ENCODE measurements around the gene PFN2. TPM values are rescaled to one million over a fixed set of nuclear protein-coding genes. Genes with fewer than 3 reads are reported as not detected.
A peak's percentile ranks its signal among the peaks of the same experiment; 100 is the strongest.
"Not testable (repeated sequence)": the region's sequence is repeated elsewhere in the genome, so short reads cannot be mapped to it uniquely, and the experiment has no call there.

Gene PFN2
- total RNA-seq, 2 donors from 2014 or later = 45.7 to 49.2 TPM

DNA sequence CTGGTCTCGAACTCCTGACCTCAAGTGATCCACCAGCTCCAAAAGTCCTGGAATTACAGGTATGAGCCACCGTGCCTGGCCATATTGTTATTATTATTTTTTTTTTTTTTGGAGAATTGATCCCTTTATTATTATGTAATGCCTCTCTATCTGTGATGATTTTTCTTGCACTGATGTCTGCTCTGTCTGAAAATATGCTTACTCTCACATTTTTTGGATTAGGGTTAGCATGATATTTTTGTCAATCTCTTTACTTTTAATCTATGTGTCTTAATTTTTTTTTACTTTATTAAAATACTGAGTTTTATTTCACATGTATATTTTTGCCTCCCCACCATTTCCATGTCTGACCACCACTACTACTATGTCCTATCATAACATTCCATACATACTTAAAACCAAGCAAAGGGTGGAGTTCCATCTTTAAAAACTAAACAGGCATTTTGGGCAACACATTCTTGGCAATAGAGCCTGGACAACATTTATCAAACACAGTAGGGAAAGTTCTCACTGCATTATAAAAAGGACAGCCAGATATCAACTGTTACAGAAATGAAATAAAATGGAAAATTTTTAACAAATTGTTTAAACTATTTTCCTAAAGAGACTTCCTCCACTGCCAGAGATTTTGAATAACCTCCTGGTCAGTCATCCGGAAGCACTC is 32.2 kb downstream of the PFN2 start:
- DNase-seq; ATAC-seq; intact Hi-C loops (cut with DNase I): not testable (repeated sequence)

DNA sequence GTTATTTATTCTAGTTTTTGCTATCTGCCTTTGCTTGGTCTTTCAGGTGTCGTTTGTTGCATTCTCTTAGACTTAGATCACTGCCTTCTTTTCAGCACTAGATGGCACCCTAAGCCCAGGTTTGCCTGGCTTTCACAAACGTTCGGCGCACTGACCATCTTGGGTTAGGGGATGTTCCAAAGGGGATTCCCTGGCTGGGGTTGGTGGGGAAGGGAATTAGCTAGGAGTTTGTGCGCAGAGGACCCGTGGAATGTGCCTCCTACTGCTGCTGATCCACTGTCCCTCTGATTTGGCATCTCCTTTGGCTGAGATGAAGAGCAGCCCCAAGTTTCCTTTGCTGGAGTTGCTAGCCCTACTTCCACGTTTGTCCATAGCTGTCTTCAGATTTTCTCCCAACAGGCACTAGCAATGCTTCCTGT is 33.9 kb downstream of the PFN2 start:
- ATAC-seq (peak; percentile 55 to 68), DNase-seq (peak; percentile 29)
- intact Hi-C loops (cut with DNase I) = no loop called here

DNA sequence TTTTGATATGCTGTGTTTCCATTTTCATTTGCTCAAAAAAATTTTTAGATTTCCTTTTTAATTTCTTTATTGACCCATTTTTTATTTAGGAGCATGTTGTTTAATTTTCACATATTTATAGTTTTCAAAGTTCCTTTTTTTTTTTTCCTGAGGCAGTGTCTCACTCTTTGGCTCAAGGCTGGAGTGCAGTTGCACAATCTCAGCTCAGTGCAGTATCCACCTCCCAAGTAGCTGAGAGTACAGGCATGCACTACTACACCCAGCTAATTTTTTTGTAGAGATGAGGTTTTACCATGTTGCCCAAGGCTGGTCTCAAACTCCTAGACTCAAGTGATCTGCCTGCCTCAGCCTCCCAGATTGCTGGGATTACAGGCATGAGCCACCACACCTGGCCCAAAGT is 36.2 kb downstream of the PFN2 start:
- intact Hi-C loops (cut with DNase I) = no loop called here
- peak; percentile 71 to 91 for ATAC-seq
- DNase-seq = peak; percentile 36

DNA sequence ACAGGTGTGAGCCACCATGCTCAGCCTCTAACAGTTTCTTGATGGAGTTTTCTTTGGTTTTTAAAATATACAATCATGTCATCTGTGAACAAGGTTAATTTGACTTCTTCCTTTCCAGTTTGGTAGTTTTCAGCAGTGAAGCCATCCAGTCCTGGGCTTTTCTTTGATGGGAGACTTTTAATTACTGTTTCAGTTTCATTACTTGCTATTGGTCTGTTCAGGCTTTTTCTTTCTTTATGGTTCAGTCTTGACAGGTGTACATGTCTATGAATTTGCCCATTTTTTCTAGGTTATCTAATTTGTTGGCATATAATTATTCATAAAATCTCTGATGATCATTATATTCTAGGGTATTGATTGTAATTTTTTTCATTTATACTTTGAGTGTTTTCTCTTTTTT is 36.8 kb downstream of the PFN2 start:
- no peak for ATAC-seq
- intact Hi-C loops (cut with DNase I) = no loop called here

DNA sequence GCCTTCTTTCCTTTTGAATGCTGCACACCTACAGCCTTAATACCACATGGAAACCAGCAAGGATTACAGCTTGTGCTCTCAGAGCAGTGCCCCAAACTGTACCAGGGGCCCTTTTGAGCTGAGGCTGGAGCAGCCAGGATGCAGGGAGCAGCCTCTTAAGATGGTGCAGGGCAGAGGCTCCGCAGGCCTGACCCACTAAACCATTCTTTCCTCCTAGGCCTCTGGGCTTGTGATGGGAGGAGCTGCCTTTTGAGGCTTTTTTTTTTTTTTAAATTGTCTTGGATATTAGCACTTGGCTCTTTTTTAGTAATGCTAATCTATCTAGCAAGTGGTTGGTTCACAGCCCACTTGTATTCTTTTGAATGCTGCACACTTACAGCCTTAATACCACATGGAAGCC is 37.7 kb downstream of the PFN2 start:
- intact Hi-C loops (cut with DNase I) = no loop called here
- no peak for ATAC-seq

More for the DNA sequence above, 36.8 kb downstream of the PFN2 start:
- DNase-seq = no peak

DNA sequence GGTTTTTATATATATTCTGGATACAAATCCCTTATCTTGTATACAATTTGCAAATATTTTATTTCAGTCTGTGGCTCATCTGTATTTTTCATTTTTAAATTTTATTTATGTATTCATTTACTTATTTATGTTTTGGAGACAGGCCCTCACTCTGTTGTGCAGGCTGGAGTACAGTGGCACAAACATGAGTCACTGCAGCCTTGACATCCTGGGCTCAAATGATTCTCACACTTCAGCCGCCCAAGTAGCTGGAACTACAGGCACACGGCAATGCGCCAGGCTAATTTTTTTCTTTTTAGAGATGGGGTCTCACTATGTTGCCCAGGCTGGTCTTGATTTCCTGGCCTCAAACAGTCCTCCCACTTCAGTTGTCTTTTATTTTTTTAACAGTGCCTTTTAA is 50.6 kb downstream of the PFN2 start:
- no peak for ATAC-seq
- DNase-seq = no peak
- intact Hi-C loops (cut with DNase I) = no loop called here

More for the DNA sequence above, 37.7 kb downstream of the PFN2 start:
- no peak for DNase-seq

DNA sequence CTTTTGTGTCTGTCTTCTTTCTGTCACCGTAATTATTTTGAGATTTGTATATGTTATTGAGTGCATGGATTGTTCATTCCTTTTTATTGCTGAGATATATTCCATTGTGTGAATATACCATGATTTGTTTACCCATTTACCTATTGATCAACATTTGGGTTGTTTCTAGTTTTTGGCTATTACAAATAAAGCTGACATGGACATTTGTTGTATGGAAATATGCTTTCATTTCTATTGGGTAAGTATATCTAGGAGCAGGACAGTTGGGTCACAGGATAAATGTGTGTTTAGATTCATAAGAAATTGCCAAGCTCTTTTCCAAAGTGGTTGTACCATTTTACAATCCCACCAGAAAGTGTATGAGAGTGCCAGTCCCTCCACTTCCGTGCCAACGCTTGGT is 51.2 kb downstream of the PFN2 start:
- no peak for ATAC-seq

DNA sequence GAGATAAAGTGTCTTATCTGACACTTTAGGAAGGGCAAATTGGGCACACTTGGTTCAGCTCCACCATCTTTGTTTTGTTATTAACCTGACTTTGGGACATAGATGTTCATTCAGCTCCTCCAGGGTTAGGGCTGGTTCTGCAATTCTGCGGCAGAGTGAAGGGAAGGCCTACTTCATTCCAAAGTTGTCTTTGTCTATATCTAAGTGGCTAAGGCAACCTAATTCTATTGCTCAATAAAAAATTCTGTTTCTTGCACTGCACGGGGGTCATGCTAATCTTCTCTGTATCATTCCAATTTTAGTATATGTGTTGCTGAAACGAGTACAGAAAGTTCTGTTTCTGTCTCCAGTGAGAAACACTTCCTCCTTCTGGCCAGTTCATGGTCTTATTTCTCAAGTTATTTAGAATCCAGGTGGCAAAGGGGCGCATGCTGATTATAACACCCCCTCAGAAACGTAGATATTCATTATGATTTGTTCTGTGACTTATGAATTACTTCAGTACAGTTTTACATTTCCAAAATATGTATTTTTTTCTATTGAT is 53.5 kb downstream of the PFN2 start:
- intact Hi-C loops (cut with DNase I) = no loop called here
- ATAC-seq = no peak
- no peak for DNase-seq

More for the DNA sequence above, 51.2 kb downstream of the PFN2 start:
- no peak for DNase-seq
- intact Hi-C loops (cut with DNase I) = no loop called here

Other genes starting within 250 kb of the PFN2 start
- gene COMMD2, start 218.4 kb downstream of the PFN2 start, total RNA-seq = 10 to 100 TPM; 21.0 to 22.4 TPM
- not detected for gene ANKUB1, start 178.3 kb downstream of the PFN2 start, total RNA-seq
- 10 to 100 TPM; 60.3 to 62.2 TPM for gene RNF13, start 157.7 kb downstream of the PFN2 start, total RNA-seq